ENCODE measurements around the gene CDC42EP1. TPM values are rescaled to one million over a fixed set of nuclear protein-coding genes. Genes with fewer than 3 reads are reported as not detected.

Gene CDC42EP1
- total and polyA plus RNA-seq, 2 donors (not counting 3 experiments of a cell fraction or from before 2014, with no cell fraction given), result 82.2 to 141 TPM

DNA sequence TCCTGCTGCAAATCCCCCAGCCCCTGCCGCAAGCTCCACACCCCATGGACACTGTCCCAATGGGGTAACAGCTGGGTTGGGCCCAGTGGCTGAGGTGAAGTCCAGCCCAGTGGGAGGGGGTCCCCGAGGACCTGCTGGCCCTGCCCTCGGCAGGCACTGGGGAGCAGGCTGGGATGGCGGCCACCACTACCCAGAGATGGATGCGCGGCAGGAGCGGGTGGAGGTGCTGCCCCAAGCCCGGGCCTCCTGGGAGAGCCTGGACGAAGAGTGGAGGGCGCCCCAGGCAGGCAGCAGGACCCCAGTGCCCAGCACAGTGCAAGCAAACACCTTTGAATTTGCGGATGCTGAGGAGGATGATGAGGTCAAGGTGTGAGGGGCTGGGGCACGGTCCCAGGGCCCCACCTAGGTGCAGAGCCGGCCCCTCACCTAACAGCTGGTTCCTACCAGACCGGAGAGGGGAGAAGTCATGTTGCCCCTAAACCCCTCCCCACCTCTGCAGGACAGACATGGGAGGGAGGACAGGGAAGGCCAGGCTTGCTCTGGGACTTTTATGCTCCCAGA lies 8.2 kb downstream of the CDC42EP1 start:
- no peak overlapping the region for H3K4me2 ChIP-seq (ENCODE audit: insufficient read depth, low read length)
- H3K9ac ChIP-seq (replicated peaks; ENCODE audit: extremely low read depth, insufficient read depth, low read length), result no peak overlapping the region
- peaks cover 41% of the 10 kb centered on the region for H3K79me2 ChIP-seq (ENCODE audit: control insufficient read depth, insufficient read depth, low read length)
- H4K20me1 ChIP-seq (replicated peaks; ENCODE audit: control insufficient read depth, extremely low read depth, insufficient read depth, low read length), result peaks cover 3% of the 10 kb centered on the region
- no peaks in the 10 kb centered on the region for H3K27me3 ChIP-seq (ENCODE audit: control insufficient read depth in 2 of 2, insufficient read depth in 2 of 2, low read length in 2 of 2)
- TF ChIP-seq JUN (IDR thresholded peaks at IDR 0.05; ENCODE audit: borderline replicate concordance, insufficient read depth, insufficient read length, low read depth) (no peak), POLR2A (IDR thresholded peaks at IDR 0.05; ENCODE audit: low read depth, low read length) (peak; percentile 22)
- no peaks in the 10 kb centered on the region for H3K9me1 ChIP-seq (replicated peaks; ENCODE audit: control insufficient read depth, extremely low read depth, insufficient read depth, low read length)
- H3K27ac ChIP-seq (ENCODE audit: insufficient read depth, low read depth, low read length), result no peak overlapping the region
- ChIA-PET CTCF (interaction anchor here (0.8 to 21.8 kb wide), 5 partner anchors 11 to 38 kb away, joined by 4 to 977 read pairs (median 10); partner anchors contain the start of gene LGALS2), POLR2A (interaction anchor here (3.0 kb wide), 1 partner anchor 22 kb away, joined by 17 read pairs; no protein-coding TSS in a partner anchor)
- no peak for DNase-seq (ENCODE audit: low read depth, low spot score)
- H3K36me3 ChIP-seq (ENCODE audit: control insufficient read depth in 2 of 2, extremely low read depth in 1 of 2, insufficient read depth in 2 of 2, low read length in 2 of 2), result peaks cover 23 to 31% of the 10 kb centered on the region in 2 experiments
- intact Hi-C loops (cut with micrococcal nuclease) (no loop called here), dilution Hi-C loops (cut with MboI; ENCODE audit: extremely low pct_ligation_motif_present, low sequenced_read_pairs) (no loop called here)
- H3K4me3 ChIP-seq (replicated peaks in 1 of 3; ENCODE audit: insufficient read depth in 1 of 3, low read depth in 1 of 3, low read length in 3 of 3), result no peak overlapping the region
- H3K9me3 ChIP-seq (replicated peaks; ENCODE audit: control insufficient read depth, insufficient read depth, low read length), result no peaks in the 10 kb centered on the region
- peaks cover 29% of the 10 kb centered on the region for H3K4me1 ChIP-seq (ENCODE audit: control insufficient read depth, extremely low read depth, insufficient read depth, low read length)
- FAIRE-seq, result no peak
- BruUV-seq (replicated peaks), result no TSS peak
- H2AFZ ChIP-seq (ENCODE audit: low read depth, low read length), result no peak overlapping the region

DNA sequence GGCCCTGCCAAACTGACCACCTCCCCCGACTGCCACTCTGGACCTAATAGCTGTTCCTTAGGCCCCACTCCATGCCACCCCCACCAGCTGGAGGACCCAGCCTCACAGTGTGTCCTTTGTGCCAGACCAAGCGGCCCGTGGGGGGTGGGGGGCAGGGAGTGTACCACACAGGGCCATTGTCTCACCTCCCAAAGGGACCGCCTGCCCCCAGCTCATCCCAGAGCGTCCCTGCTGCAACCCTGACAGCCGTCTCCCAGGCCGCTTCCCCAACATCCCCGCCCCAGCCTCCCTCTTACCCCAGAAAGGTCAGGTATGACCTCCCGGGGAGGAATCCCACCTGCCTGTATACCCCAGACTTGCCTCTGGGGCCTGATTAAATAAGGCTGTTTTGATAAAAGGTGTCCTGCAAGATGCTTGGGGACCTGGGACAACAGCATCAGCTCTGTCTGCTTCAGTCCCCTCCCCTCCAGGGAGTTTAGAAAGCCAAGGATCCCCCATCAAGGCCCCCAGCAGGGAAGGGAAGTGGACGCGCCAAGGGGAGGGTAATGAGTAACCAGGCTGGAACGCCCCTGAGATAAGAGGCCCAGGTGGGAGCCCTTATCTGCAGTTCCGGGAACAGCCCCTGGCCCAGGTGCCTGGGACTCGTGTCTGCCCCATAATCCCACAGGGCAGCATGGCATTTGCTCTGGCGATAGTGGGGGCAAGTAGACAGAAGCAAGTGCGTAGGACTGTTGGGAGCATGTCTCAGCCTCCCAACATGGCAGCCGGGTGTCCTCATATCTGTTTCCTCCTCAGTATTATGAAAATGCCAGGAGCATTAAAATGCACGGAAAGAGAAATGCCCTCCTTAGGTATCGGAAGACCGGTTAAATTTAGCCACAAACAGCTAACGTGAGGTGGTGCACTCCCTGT lies 9.0 kb downstream of the CDC42EP1 start:
- Histone ChIP-seq H3K9me3 (replicated peaks; ENCODE audit: control insufficient read depth, insufficient read depth, low read length) (no peaks in the 10 kb centered on the region), H3K27me3 (ENCODE audit: control insufficient read depth in 2 of 2, insufficient read depth in 2 of 2, low read length in 2 of 2) (no peaks in the 10 kb centered on the region), H4K20me1 (replicated peaks; ENCODE audit: control insufficient read depth, extremely low read depth, insufficient read depth, low read length) (peaks cover 3% of the 10 kb centered on the region), H3K4me1 (ENCODE audit: control insufficient read depth, extremely low read depth, insufficient read depth, low read length) (peaks cover 22% of the 10 kb centered on the region), H3K36me3 (ENCODE audit: control insufficient read depth in 2 of 2, extremely low read depth in 1 of 2, insufficient read depth in 2 of 2, low read length in 2 of 2) (peaks cover 23 to 31% of the 10 kb centered on the region in 2 experiments), H3K79me2 (ENCODE audit: control insufficient read depth, insufficient read depth, low read length) (peaks cover 34% of the 10 kb centered on the region), H3K4me2 (ENCODE audit: insufficient read depth, low read length) (no peak overlapping the region), H3K27ac (ENCODE audit: insufficient read depth, low read depth, low read length) (no peak overlapping the region), H3K9me1 (replicated peaks; ENCODE audit: control insufficient read depth, extremely low read depth, insufficient read depth, low read length) (no peaks in the 10 kb centered on the region), H3K9ac (replicated peaks; ENCODE audit: extremely low read depth, insufficient read depth, low read length) (no peak overlapping the region), H3K4me3 (replicated peaks in 1 of 3; ENCODE audit: insufficient read depth in 1 of 3, low read depth in 1 of 3, low read length in 3 of 3) (no peak overlapping the region), H2AFZ (ENCODE audit: low read depth, low read length) (no peak overlapping the region)
- BruUV-seq (replicated peaks), result TSS peak; percentile 14
- TF ChIP-seq FOS (IDR thresholded peaks at IDR 0.05; ENCODE audit: borderline replicate concordance, insufficient read depth, low read length), result no peak
- TF ChIP-seq, protein P1, sequence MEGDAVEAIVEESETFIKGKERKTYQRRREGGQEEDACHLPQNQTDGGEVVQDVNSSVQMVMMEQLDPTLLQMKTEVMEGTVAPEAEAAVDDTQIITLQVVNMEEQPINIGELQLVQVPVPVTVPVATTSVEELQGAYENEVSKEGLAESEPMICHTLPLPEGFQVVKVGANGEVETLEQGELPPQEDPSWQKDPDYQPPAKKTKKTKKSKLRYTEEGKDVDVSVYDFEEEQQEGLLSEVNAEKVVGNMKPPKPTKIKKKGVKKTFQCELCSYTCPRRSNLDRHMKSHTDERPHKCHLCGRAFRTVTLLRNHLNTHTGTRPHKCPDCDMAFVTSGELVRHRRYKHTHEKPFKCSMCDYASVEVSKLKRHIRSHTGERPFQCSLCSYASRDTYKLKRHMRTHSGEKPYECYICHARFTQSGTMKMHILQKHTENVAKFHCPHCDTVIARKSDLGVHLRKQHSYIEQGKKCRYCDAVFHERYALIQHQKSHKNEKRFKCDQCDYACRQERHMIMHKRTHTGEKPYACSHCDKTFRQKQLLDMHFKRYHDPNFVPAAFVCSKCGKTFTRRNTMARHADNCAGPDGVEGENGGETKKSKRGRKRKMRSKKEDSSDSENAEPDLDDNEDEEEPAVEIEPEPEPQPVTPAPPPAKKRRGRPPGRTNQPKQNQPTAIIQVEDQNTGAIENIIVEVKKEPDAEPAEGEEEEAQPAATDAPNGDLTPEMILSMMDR (IDR thresholded peaks at IDR 0.05; ENCODE audit: extremely low read depth in 1 of 2, insufficient read depth in 1 of 2, low read depth in 1 of 2, low read length in 2 of 2), result no peak
- TF ChIP-seq, protein P2, sequence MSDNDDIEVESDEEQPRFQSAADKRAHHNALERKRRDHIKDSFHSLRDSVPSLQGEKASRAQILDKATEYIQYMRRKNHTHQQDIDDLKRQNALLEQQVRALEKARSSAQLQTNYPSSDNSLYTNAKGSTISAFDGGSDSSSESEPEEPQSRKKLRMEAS (IDR thresholded peaks at IDR 0.05; ENCODE audit: insufficient read depth, insufficient read length), result no peak
- TF ChIP-seq POLR2AphosphoS5 (IDR thresholded peaks at IDR 0.05; ENCODE audit: insufficient read depth, low read depth, low read length), result peak; percentile 64
- no peak for TF ChIP-seq JUN (IDR thresholded peaks at IDR 0.05; ENCODE audit: borderline replicate concordance, insufficient read depth, insufficient read length, low read depth)
- TF ChIP-seq POLR2A (IDR thresholded peaks at IDR 0.05; ENCODE audit: low read depth, low read length), result peak; percentile 40
- TF ChIP-seq EZH2 (IDR thresholded peaks at IDR 0.05; ENCODE audit: borderline replicate concordance, low read depth, low read length, severe bottlenecking), result no peak
- TF ChIP-seq MYC (IDR thresholded peaks at IDR 0.05; ENCODE audit: low read depth, low read length), result no peak
- peak; percentile 15 for TF ChIP-seq GATA2 (IDR thresholded peaks at IDR 0.05; ENCODE audit: insufficient read depth, insufficient read length, low read depth, low read length)
- POLR2A ChIA-PET, result no interaction called here
- FAIRE-seq (no peak), DNase-seq (ENCODE audit: low read depth, low spot score) (no peak)
- intact Hi-C loops (cut with micrococcal nuclease), result no loop called here
- CTCF ChIA-PET, result interaction anchor here (0.8 to 21.8 kb wide), 4 partner anchors 12 to 38 kb away, joined by 3 to 977 read pairs (median 44); no protein-coding TSS in a partner anchor
- dilution Hi-C loops (cut with MboI; ENCODE audit: extremely low pct_ligation_motif_present, low sequenced_read_pairs), result no loop called here

All from endothelial cell of umbilical vein (primary cell).